C4-2B (cell line): ENCODE data around the gene SELENOF.
"Not testable (repeated sequence)": the region's sequence is repeated elsewhere in the genome, so short reads cannot be mapped to it uniquely, and the experiment has no call there.

Experiments used
- ZFX ChIP-seq: fragments of 450-650 bp; IDR thresholded peaks from 2 replicates; pipeline ENCODE4 v1.6.1; 2017
- TF ChIP-seq, protein P1 (sequence below): fragments of 450-650 bp; conservative IDR thresholded peaks from 2 replicates; pipeline ENCODE4 v1.5.1; 2017; ENCODE audit warnings: mild to moderate bottlenecking

GRCh38 chr1:86819970-86820369 lies 94.0 kb downstream of the SELENOF start:
- TF ChIP-seq, protein P1, sequence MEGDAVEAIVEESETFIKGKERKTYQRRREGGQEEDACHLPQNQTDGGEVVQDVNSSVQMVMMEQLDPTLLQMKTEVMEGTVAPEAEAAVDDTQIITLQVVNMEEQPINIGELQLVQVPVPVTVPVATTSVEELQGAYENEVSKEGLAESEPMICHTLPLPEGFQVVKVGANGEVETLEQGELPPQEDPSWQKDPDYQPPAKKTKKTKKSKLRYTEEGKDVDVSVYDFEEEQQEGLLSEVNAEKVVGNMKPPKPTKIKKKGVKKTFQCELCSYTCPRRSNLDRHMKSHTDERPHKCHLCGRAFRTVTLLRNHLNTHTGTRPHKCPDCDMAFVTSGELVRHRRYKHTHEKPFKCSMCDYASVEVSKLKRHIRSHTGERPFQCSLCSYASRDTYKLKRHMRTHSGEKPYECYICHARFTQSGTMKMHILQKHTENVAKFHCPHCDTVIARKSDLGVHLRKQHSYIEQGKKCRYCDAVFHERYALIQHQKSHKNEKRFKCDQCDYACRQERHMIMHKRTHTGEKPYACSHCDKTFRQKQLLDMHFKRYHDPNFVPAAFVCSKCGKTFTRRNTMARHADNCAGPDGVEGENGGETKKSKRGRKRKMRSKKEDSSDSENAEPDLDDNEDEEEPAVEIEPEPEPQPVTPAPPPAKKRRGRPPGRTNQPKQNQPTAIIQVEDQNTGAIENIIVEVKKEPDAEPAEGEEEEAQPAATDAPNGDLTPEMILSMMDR = not testable (repeated sequence)
- not testable (repeated sequence) for TF ChIP-seq ZFX
